ENCODE results near the gene FUCA1. TPM values are rescaled to one million over a fixed set of nuclear protein-coding genes. Genes with fewer than 3 reads are reported as not detected.
A peak's percentile ranks its signal among the peaks of the same experiment; 100 is the strongest.

Gene FUCA1
- total and polyA plus RNA-seq, 10 of the 15 experiments (the other 5 are each of a cell fraction or from before 2014, with no cell fraction given), result 33.3 to 117 (median 52.6) TPM

- FAIRE-seq (no peak), DNase-seq (ENCODE audit: low read depth, low spot score) (no peak), ATAC-seq (no peak)
- POLR2A ChIA-PET, result interaction anchor here (1.1 to 2.4 kb wide), 5 partner anchors 11 to 75 kb away, joined by 4 to 16 read pairs (median 6); partner anchors contain the start of genes PNRC2 and SRSF10
- peaks cover 0 to 5% of the 10 kb centered on the region in 2 experiments; a peak in 2 of 4 replicates for H3K36me3 ChIP-seq (ENCODE audit: control insufficient read depth in 2 of 2, insufficient read depth in 2 of 2, low read length in 1 of 2)
- H3K4me3 ChIP-seq, result no peak overlapping the region
- peak overlapping the region; percentile 63 for H3K4me2 ChIP-seq (ENCODE audit: control insufficient read depth, insufficient read depth)
- RAD21 ChIA-PET (ENCODE audit: unreplicated experiment), result interaction anchor here (2.3 kb wide), 1 partner anchor 11 kb away, joined by 15 read pairs; no protein-coding TSS in a partner anchor
- peak overlapping the region; percentile 63 for H3K27ac ChIP-seq (ENCODE audit: control insufficient read depth, insufficient read depth)
- SMC1A ChIA-PET (ENCODE audit: uncharacterized antibody, unreplicated experiment), result interaction anchor here (1.6 to 7.7 kb wide), 3 partner anchors 11 to 95 kb away, joined by 5 to 66 read pairs (median 8); no protein-coding TSS in a partner anchor
- no TSS peak for BruUV-seq (replicated peaks)
- H2AFZ ChIP-seq (ENCODE audit: control insufficient read depth, low read depth, low read length), result no peak overlapping the region
- no peaks in the 10 kb centered on the region for H4K20me1 ChIP-seq (ENCODE audit: control insufficient read depth, insufficient read depth)
- TF ChIP-seq ZBTB11 (CRISPR knock-in tag; IDR thresholded peaks at IDR 0.05) (no peak), SPI1 (IDR thresholded peaks at IDR 0.05; ENCODE audit: borderline replicate concordance, insufficient read depth, low read depth, low read length) (0 out of 2 replicates have a peak, but pooled peaks have one; percentile 14), EED (IDR thresholded peaks at IDR 0.05; ENCODE audit: low read depth) (0 out of 2 replicates have a peak, but pooled peaks have one; percentile 23)
- H3K4me1 ChIP-seq (ENCODE audit: control insufficient read depth, insufficient read depth, low read length), result peaks cover 50% of the 10 kb centered on the region
- WGBS (ENCODE audit: insufficient coverage, insufficient replicate concordance, low lambda C conversion rate, missing lambda C conversion rate), result 94% methylated on average over 7 of the region's 7 CpGs
- CTCF ChIA-PET, result interaction anchor here (1.5 to 10.5 kb wide), 3 partner anchors 11 to 96 kb away, joined by 6 to 109 read pairs (median 6); no protein-coding TSS in a partner anchor
- no peaks in the 10 kb centered on the region for H3K27me3 ChIP-seq (replicated peaks in 1 of 2; ENCODE audit: control insufficient read depth in 2 of 2, insufficient read depth in 2 of 2, low read length in 1 of 2)
- intact Hi-C loops (cut with micrococcal nuclease; ENCODE audit: unreplicated experiment), result no loop called here
- in situ Hi-C loops (cut with MboI), result no loop called here
- H3K79me2 ChIP-seq (ENCODE audit: control insufficient read depth, insufficient read depth, low read length), result peaks cover 66% of the 10 kb centered on the region
- no peaks in the 10 kb centered on the region; the same call in 2 of the 3 replicates for H3K9me3 ChIP-seq (replicated peaks; ENCODE audit: control insufficient read depth, insufficient read depth, low read length)
- no peak overlapping the region for H3K9ac ChIP-seq (ENCODE audit: control insufficient read depth, insufficient read depth, low read length)
Measured at GRCh38 chr1:23905461-23906025, 37.5 kb upstream of the FUCA1 start.
